ENCODE measurements around the gene TEAD4. TPM values are rescaled to one million over a fixed set of nuclear protein-coding genes. Genes with fewer than 3 reads are reported as not detected.

TEAD4 gene
- total RNA-seq, 1 experiment from 2014 or later: 127 TPM

- H3K9me3 Mint-ChIP-seq: no peaks in the 10 kb centered on the region; a peak in 1 of 5 replicates
- H3K27ac Mint-ChIP-seq: peak overlapping the region; percentile 80 to 94 (median 83); a peak in 5 of 7 replicates
- H3K23ac ChIP-seq (ENCODE audit: insufficient read length, low read depth, low read length): no peak overlapping the region
- H3K9ac ChIP-seq (ENCODE audit: extremely low read depth, insufficient read length, low read length): peak overlapping the region; percentile 62
- no peak overlapping the region for H2AK5ac ChIP-seq (ENCODE audit: insufficient read length, low read length)
- peak overlapping the region; percentile 80 for H3K14ac ChIP-seq (ENCODE audit: insufficient read depth, low read length)
- peak overlapping the region; percentile 83 to 91 for H3K4me3 Mint-ChIP-seq
- H2BK5ac ChIP-seq (ENCODE audit: insufficient read length, low read length): no peak overlapping the region
- peak overlapping the region; percentile 91 for H3K4me2 ChIP-seq (ENCODE audit: insufficient read depth, insufficient read length, low read length)
- peaks cover 3% of the 10 kb centered on the region for H4K20me1 ChIP-seq (ENCODE audit: control insufficient read depth, insufficient read depth, insufficient read length)
- H2BK12ac ChIP-seq (ENCODE audit: insufficient read length, low read depth, low read length): no peak overlapping the region
- H3K23me2 ChIP-seq (ENCODE audit: insufficient read length, low read depth, low read length, poor library complexity, severe bottlenecking): peaks cover 23% of the 10 kb centered on the region
- no peak overlapping the region for H3K4ac ChIP-seq (ENCODE audit: low read depth, low read length)
- H4K5ac ChIP-seq (ENCODE audit: insufficient read length, low read depth, low read length): no peak overlapping the region
- H3K9me3 ChIP-seq (ENCODE audit: control insufficient read depth, low read depth, low read length): no peaks in the 10 kb centered on the region
- peaks cover 20% of the 10 kb centered on the region; the same call in 1 of the 2 replicates for H3K79me2 ChIP-seq (ENCODE audit: insufficient read depth, low read length)
- no CpG with 5 or more reads among the region's 104 CpGs for WGBS (ENCODE audit: extremely low coverage, insufficient read length, low lambda C conversion rate)
- no peak overlapping the region for H2AFZ ChIP-seq (ENCODE audit: low read length)
- DNase-seq: peak; percentile 56
- peaks cover 49 to 52% of the 10 kb centered on the region in 2 experiments for H3K4me1 Mint-ChIP-seq
- H3K27me3 ChIP-seq (ENCODE audit: insufficient read depth, low read length): no peaks in the 10 kb centered on the region
- no peak for TF ChIP-seq CTCF (conservative IDR thresholded peaks at IDR 0.05)
- H3K27me3 Mint-ChIP-seq (ENCODE audit: low read depth): peaks cover 6% of the 10 kb centered on the region
- H3K18ac ChIP-seq (ENCODE audit: insufficient read length, low read depth, low read length): peak overlapping the region; percentile 45
- H4K8ac ChIP-seq (replicated peaks; ENCODE audit: insufficient read length, low read depth, low read length): no peak overlapping the region
- H3K27ac ChIP-seq (ENCODE audit: insufficient read length, low read depth, low read length): no peak overlapping the region
- no peak overlapping the region for H4K91ac ChIP-seq (ENCODE audit: insufficient read length, low read depth, low read length)
- no peak overlapping the region for H2BK15ac ChIP-seq (ENCODE audit: low read depth, low read length)
- no peak overlapping the region for H2BK120ac ChIP-seq (ENCODE audit: low read depth, low read length, poor library complexity, severe bottlenecking)
- H3K56ac ChIP-seq (ENCODE audit: insufficient read length, low read depth, low read length): no peak overlapping the region
- H3K36me3 Mint-ChIP-seq (ENCODE audit: insufficient read depth in 1 of 3, low read depth in 3 of 3): peaks cover 2 to 17% (median 6%) of the 10 kb centered on the region in 3 experiments; a peak in 6 of 7 replicates
- H2BK20ac ChIP-seq (ENCODE audit: low read depth, low read length, poor library complexity, severe bottlenecking): no peak overlapping the region
- H3T11ph ChIP-seq (ENCODE audit: low read length): no peak overlapping the region
- no peaks in the 10 kb centered on the region for H3K79me1 ChIP-seq (ENCODE audit: insufficient read depth, low read depth, low read length, poor library complexity, severe bottlenecking)
- H3K4me1 ChIP-seq (ENCODE audit: insufficient read depth, low read length): peaks cover 1% of the 10 kb centered on the region; the same call in 1 of the 2 replicates
These were observed 550 bp downstream of the TEAD4 start for GRCh38 chr12:2959505-2960389.
